ENCODE results near the gene ECHDC1. TPM values are rescaled to one million over a fixed set of nuclear protein-coding genes. Genes with fewer than 3 reads are reported as not detected.

Gene ECHDC1
- total RNA-seq, 4 donors from 2014 or later: 25.8 to 42.4 (median 34.6) TPM

DNA sequence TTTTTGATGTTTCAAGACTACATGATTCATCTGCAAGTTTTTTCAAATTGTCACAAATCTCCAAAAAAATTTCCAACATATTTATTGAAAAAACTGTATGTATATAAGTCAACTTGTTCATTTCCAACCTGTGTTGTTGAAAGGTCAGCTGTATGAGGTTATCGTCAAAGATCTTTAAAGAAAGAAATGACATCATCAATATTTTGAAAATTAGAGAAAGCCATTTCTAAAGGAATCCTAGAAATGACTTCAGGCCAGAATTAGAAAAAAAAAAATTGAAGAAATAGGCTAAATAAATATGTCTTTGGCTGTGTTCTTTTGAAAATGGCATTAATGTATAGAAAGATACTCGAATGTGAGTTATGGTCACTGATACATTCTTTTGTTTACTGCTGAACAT lies 69.9 kb downstream of the ECHDC1 start:
- 91 to 97% methylated on average over 2 of the region's 2 CpGs for WGBS, 2 donors
- intact Hi-C loops (cut with DNase I; ENCODE audit: low total_unique reads): no loop called here

DNA sequence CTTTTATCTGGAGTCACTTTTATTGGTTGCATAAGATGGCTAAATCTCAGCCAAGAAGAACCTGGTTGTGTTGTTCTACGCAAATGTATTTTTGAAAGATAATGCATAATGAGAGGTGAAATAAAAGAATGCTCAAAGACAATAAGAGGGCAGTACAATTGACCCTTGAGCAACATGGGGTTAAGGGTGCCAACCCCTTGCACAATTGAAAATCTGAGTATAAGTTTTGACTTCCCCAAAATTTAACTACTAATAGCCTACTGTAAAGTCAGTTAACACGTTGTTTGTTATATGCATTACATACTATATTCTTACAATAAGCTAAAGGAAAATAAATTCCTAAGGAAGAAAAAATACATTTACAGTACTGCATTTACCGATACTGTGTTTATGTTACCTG lies 70.8 kb downstream of the ECHDC1 start:
- H3K4me3 ChIP-seq (ENCODE audit: low read depth, poor library complexity, severe bottlenecking): no peak overlapping the region
- TF ChIP-seq POLR2A (IDR thresholded peaks at IDR 0.05): no peak
- TF ChIP-seq, protein P1, sequence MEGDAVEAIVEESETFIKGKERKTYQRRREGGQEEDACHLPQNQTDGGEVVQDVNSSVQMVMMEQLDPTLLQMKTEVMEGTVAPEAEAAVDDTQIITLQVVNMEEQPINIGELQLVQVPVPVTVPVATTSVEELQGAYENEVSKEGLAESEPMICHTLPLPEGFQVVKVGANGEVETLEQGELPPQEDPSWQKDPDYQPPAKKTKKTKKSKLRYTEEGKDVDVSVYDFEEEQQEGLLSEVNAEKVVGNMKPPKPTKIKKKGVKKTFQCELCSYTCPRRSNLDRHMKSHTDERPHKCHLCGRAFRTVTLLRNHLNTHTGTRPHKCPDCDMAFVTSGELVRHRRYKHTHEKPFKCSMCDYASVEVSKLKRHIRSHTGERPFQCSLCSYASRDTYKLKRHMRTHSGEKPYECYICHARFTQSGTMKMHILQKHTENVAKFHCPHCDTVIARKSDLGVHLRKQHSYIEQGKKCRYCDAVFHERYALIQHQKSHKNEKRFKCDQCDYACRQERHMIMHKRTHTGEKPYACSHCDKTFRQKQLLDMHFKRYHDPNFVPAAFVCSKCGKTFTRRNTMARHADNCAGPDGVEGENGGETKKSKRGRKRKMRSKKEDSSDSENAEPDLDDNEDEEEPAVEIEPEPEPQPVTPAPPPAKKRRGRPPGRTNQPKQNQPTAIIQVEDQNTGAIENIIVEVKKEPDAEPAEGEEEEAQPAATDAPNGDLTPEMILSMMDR (IDR thresholded peaks at IDR 0.05): no peak
- 90 to 91% methylated on average over 3 of the region's 3 CpGs for WGBS, 2 donors
- intact Hi-C loops (cut with DNase I; ENCODE audit: low total_unique reads): no loop called here
- no peak for DNase-seq (ENCODE audit: low spot score in 2 of 2)

More for the DNA sequence above, 69.9 kb downstream of the ECHDC1 start:
- no peak overlapping the region for H3K4me3 ChIP-seq (ENCODE audit: low read depth, poor library complexity, severe bottlenecking)
- no peak for DNase-seq (ENCODE audit: low spot score in 2 of 2)
- TF ChIP-seq, protein P1 (IDR thresholded peaks at IDR 0.05): no peak
- no peak for TF ChIP-seq POLR2A (IDR thresholded peaks at IDR 0.05)

DNA sequence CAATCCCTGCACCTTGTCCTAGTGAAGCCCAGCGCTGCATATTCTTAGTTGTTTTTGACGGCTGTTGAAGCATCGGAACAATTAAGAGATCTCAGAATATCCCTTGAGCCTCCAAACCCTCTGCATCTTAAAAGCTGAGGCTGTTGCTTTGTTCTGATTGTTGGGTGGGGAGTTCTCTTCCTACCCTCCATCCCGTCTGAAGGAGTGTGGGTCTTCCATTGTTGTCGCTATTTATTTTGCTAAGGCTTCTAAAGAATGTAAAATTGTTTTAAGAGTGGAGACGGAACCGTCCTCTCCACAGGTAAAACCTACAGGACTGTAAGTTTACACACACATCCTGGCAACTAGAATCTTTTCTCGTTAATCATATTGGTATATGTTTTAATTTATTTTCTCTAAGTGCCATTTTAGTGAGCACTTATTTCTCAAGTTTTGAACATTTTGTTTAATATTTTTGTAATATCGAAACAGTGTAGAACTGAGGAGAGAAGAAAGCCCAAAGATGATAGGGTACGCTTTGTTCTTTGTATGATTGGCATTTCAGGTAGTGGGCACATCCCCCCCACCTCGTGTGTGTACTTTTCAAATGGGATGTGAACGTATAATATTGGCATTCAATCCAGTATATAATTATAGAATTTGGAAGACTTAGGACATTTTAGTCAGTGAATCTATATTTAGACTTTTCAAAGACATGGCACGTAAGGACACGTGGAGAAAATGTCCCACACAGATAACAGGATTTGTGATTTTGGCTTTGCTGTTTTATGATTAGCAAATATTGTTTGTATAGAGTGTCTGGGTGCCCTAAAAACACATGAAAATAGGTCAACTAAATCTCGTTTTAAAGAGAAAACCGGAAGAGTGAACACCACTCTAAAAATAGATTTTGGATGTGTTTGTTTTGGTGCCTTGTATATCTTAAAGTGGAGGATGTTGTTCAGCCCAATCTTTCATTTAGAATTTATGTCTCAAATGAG lies 75.5 kb downstream of the ECHDC1 start:
- TF ChIP-seq, protein P1 (IDR thresholded peaks at IDR 0.05): no peak
- TF ChIP-seq POLR2A (IDR thresholded peaks at IDR 0.05): no peak
- WGBS, 2 donors: 1 to 2% methylated on average over 16 of the region's 16 CpGs
- intact Hi-C loops (cut with DNase I; ENCODE audit: low total_unique reads): no loop called here
- DNase-seq (ENCODE audit: low spot score in 2 of 2): no peak
- peak overlapping the region; percentile 97 for H3K4me3 ChIP-seq (ENCODE audit: low read depth, poor library complexity, severe bottlenecking)

DNA sequence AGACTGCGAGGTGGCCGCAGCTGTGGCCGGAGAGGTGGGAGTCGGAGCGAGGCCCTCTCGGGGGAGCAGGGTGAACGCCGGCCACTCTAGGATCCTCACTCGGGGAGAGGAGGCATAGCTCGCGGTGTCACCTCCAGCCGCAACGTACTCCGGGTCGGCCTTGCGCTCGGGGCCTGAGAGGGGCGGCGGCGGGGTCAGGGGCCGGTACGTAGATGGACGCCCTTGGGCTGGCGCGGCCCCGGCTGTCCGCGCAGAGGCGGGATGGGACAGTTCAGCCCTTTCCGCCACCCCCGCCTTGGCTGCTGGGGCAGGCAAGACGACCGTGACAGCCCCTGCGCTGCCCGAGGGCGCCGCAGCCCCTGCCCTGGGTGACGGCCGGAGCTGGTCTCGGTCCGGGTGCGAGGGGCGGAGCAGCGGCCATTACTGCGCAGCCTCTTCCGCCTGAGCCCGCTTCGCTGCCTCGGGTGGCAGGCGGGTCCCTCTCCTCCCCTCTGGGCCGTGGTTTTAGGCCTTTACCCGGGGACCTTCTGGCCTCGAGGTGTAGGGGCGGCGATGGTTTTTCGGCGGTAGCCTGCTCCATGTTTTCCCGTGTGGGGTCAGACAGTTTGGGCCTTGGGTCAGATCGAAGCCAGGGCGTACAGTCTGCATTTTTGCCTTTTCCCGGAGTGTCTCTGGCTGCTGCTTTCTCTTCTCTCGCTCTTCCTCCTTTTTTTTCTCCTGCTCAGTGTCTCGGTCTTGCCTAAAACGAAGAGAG lies 76.3 kb downstream of the ECHDC1 start:
- H3K4me3 ChIP-seq (ENCODE audit: low read depth, poor library complexity, severe bottlenecking): peak overlapping the region; percentile 97
- intact Hi-C loops (cut with DNase I; ENCODE audit: low total_unique reads): no loop called here
- TF ChIP-seq, protein P1 (IDR thresholded peaks at IDR 0.05): no peak
- TF ChIP-seq POLR2A (IDR thresholded peaks at IDR 0.05): peak in 1 of 2 donors; percentile 90
- DNase-seq (ENCODE audit: low spot score in 2 of 2): peak in 1 of 2 donors; percentile 37
- WGBS, 2 donors: 0 to 1% methylated on average over 25 to 38 of the region's 64 CpGs

DNA sequence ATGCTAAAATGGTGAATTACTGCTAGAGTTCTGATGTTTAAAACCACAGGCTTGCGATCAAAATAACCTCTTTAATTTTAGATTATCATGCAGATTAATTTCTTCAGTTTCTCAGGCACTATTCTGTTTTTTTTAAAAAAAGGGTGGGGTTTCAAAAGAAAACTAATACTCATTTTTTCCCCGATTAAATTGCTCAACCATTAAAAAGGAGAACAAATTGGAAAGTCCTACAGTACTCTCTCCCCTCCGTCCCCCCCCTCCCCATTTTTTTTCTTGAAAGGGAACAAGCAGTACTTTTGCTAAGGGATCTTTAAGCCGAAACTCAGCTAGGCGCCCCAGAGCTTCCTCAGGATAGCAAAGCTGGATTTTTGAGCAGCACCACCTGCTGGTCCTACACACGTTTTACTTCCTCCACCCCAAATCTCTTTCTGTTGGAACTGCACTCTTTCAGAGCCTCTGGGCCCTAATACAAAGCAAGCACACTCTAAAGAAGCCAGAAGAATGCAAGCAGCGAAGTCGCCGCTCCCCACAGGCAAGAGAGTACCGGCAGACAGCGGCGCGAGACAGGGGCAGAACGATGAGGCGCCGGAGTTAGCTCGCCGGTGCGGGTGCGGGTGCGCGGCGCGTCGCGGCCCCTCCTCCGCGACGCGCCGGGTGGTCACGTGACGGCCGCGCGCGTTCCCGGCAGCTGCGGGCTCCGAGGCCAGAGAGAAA lies 77.1 kb downstream of the ECHDC1 start, which contains the start of gene RNF146:
RNF146 (plus strand) TSS at position 687 of the 714 bp plus-strand sequence. CDS start 13,475 bp downstream, outside the sequence.
- peak within 1 kb of the TSS; percentile 97 for H3K4me3 ChIP-seq (ENCODE audit: low read depth, poor library complexity, severe bottlenecking)
- TF ChIP-seq, protein P1 (IDR thresholded peaks at IDR 0.05): peak in 1 of 3 donors; percentile 80
- TF ChIP-seq POLR2A (IDR thresholded peaks at IDR 0.05): no peak
- DNase-seq (ENCODE audit: low spot score in 2 of 2): peak; percentile 85 to 96
- WGBS, 2 donors: 0% methylated on average over 7 to 28 of the region's 40 CpGs
- intact Hi-C loops (cut with DNase I; ENCODE audit: low total_unique reads): no loop called here

Measured in lower leg skin (tissue), 4 donors.